GM18526 (cell line): Measurements from ENCODE around the gene FCN2.

Source experiments
- POLR2A ChIP-seq: IDR thresholded peaks from 3 replicates; pipeline ENCODE4 v1.6.1; 2011; ENCODE audit not compliant: insufficient read length; ENCODE audit errors: extremely low read depth

FCN2 gene

DNA sequence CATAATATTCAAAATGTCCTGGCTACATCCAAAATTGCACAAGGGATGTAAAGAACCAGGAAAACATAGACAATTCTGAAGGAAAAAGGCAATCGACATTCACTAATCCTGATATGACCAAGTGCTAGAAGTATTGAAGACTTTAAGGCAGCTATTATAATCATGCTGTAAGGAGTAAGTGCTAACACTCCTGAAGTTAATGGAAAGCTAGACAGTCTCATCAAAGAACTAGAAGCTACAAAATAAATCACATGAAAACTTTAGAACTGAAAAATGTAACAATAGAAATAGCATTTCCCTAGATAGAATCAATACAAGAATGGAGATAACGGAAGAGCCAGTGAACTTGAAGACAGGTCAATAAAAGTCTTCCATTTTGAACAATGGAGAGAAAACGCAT is 18.6 kb downstream of the FCN2 start:
- no peak for TF ChIP-seq POLR2A

DNA sequence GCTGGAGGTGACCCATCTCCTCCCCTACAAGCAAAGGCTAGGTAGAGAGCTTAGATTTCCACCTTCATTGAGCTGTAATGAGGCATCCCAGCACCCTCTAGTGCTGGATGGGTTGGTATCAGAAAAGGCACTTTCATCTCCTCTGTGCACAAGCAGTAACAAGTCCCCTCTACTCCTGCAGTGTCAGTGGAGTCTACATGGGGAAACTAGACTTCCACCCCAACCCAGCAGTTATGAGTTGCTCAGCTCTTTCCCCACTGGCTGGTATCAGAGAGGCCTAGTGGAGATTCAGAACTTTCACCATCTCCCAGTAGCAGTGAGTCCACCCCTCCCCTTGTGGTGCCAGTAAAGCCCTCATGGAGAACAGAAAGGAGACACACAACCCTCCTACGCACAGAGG is 19.2 kb downstream of the FCN2 start:
- no peak for TF ChIP-seq POLR2A

DNA sequence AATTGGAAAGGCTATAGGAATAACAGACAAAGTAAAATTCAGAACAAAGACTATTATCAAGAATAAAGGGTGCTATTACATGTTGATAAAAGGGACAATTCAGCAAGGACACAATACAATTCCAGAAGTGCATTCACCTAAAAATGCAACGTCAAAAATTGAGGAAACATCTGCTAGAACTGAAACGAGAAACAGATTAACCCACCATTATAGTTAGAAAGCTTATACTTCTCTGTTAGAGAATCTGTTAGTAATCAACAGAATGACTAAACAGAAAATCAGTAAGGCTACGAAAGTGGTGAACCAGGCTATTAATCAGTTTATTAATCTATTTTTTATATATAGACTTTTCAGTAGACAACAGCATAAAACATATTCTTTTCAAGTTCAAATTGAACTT is 22.3 kb downstream of the FCN2 start:
- no peak for TF ChIP-seq POLR2A

DNA sequence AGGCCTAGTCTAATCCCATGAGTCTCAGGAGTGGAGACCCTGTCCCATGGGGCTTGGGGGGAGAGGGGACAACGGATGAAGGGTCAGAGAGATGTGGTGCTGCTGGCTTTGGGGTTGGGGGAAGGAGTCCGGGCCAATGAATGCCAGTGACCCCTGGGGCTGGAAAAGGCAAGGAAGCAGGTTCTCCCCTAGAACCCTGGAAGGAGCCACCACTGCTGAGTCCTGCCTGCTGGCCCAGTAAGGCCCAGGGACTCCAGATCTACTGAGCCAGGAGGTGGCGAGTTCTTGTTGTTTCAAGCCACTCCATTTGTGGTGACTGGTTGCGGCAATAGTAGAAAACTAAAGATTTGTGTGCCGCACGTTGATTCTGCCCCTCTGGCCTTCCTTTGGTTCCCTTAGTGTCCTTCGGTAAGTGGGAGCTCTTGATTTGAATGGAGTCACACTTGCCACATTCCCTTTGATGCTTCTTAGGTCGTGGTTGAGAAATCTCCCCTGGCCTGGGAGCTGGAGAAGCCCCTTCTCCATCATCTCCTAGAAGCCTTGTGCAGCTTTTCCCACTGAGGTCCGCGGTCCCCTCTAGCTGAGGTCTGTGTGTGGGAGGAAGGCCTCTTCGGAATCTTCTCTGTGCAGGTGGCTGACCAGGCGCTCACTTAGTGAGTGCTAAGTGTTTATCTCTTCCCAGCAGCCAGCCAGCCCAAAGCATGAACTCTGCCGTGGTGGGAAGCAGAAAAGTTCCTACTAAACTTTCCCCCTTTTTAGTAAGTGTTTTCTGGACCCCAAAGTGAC is 28.1 kb downstream of the FCN2 start:
- TF ChIP-seq POLR2A: no peak

DNA sequence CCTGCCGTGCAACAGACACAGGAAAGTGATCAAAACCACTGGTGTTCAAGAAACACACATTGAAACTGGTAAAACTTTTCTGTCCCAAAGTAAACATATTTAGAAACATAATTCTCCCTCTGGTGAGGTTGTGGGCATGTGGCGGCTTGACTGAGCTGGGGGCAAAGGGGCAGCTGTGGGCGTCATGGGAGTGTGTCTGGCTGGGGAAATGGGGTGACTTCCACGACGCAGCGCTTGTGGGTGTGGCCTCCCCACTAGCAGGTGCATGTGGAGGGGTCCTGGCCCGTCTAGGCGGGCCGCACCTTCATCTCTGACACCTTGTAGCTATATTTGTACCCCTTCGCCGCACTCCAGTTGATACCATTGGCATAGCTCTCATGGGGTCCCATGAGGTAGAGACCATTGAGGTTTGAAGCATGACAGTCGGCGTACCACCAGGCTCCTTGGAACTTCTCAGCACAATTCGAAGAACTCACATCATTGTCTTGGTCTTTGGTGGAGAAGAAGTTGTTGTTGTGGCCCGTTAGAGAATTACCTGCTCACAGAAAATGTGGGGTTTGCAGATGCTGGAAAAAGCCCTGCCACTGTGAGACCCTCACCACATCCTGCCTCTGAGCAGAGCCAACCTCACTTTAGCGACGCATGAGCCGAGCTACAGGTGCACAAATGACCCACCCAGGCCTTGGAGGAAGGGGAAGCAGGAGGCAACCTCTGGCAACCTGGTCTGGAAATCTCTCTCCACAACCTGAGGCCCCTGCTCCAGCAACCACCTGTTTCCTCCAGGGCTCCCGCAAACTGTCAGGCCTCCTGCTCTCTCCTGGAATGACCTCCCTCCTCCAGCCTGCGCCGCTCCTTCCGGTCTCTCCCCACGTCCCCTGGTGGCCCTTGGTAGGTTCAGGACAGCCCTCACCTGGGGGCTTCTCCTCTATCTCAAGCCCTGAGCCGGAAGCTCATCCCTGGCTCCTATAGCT is 29.2 kb downstream of the FCN2 start:
- TF ChIP-seq POLR2A: no peak

DNA sequence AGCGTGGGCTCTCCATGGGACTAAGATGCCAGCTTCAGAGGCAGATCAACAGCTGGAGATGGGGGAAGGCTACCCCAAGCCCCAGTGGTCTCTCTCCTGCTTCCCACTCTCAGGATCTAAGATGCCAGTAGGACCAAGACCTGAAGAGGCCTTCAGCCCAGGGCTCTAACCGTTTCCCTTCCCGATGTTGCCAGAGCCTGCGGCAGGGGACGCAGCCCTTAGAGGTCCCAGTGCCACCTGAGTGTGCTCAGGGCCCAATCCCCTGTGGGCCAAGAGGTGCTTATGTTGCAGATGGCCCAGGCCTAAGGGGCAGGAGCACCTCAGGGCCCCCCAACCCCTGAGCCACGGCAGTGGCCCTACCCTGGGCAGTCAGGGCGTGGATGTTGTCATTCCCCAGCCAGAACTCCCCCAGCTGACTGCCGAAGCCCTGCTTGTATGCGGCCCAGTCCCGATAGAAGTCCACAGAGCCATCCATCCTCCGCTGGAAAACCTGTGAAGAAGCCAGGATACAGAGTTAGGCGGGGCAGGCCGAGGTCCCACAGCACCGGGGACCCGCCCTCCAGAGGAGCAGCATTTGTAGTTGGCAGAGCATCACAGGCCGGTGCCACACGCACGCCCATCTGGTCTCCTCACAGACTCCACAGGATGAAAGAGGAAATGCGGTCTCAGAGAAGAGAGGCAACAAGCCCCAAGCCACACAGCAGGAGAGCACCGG is 31.7 kb downstream of the FCN2 start:
- no peak for TF ChIP-seq POLR2A

DNA sequence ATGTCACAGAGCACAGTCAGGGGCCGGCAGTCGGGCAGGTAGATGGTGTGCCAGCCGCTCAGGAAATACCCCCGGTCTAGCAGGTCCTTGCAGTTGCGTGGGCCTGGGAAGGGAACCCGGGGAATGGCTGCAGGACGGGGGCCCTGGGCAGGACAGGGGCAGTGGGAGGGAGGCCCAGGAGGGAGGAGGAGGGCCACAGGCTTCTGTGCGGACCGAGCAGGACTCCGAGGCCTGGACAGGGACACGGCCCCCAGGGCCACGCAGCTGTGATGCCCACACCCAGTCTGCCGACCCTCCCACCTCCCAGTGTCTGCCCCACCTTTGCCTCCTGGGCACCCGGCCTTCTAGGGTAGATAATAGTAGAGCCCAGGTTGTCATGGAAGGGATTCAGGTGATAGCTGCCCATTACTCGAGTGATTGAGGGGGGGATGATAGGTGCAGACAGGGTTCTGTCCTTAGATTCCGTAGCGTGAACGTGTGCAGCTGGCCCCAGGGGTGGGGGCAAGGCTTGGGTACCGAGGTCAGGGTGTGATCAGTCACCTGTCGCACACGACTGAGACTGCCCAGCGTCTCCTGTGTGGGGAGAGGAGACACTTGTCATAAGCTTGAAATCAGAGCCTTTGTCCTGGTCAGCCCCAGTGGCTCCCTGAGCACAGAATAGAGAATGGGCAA is 32.6 kb downstream of the FCN2 start:
- TF ChIP-seq POLR2A: no peak

DNA sequence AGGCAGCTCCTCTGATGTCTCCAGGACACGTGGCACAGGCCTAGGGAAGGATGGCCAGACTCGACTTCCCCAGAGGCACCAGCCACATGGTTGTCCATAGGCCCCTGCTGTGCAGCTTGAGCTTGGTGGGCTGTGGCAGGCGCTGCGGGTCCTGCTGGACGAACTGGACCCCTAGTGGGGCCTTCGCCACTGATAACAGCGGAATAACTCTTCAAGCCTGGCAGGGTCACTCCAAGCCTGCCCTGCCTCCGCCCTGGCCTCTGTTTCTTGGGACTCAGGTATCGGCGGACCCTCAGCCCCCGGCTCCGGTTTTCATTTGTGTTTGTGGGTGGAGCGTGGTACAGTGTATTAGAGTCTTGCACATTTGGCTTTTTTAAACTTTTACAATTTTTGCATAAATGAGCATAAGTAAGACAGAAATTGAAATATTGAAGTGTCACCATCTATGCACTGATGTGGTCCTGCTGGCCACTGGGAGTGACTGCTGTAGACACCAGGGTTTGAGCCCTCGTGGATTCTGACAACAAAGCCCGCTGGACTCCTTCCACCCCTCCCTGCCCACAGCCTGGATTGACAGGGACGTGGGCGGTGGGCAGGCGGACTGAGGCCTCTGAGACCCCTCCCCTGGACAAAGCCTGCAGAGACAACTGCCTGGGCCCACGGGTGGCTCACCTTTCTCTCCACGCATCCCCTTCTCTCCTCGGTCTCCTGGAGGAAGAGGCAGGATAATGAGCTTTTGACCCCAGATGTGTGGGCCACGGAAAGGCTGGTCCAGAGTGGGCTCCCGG is 33.3 kb downstream of the FCN2 start:
- TF ChIP-seq POLR2A: no peak

DNA sequence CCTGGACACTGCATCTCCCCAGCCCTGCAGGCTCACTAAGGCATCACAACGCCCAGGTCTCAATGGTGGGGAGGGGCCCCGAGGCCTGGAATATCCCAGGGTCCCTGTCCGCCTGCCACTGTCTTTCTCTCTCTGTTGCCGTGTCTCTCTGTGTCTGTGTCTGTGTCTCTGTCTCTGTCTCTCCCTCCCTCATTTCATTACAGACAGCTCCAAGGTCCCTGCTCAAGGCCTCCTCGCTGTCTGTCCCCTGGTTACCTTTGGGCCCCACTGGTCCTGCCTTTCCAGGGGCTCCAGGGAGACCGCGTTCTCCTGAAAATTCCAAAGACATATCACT is 33.9 kb downstream of the FCN2 start:
- TF ChIP-seq POLR2A: no peak

DNA sequence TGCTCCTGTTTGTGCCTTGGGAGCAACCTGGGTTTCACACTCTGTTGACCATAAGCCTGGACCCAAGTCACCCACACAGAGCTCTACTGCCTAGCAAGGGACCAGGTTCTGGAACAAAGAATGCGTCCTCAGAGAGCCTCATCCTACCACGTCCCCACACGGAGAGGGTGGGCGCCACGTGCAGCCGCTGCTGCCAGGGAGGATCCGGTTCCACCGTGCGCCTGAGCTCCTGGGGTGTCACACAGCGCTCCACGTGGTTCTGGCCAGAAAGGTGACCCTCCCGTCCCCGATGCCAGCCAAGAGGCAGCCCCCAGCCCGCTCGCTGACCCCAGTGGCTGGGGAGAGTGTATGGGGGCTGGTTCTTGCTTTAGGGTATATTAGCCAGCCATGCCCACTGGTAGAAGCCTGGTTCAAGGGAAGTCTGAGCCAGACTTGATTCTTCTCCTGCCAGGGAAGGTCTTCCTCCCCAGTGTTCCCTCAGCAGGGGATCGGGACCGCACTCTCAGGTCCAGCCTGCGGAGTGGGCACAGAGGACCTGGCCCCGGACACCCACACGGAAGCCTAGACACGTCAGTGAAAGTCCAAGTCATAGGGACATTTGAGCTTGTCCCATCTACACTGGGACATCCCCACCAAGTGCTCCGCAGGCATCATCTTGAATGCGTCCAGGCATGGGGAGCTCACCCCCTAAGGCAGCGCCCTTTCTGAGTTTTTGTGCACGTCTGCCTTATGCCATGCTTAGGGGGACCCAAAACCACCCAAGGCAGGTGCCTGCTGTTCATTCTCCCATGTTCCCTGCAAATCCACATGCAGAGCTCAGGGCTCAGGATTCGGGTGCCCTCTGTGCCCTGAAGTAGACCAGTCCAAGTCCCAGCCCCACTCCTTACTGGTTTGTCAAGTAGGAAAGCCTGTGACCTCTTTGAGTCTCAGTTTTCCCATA is 34.7 kb downstream of the FCN2 start:
- TF ChIP-seq POLR2A: no peak

DNA sequence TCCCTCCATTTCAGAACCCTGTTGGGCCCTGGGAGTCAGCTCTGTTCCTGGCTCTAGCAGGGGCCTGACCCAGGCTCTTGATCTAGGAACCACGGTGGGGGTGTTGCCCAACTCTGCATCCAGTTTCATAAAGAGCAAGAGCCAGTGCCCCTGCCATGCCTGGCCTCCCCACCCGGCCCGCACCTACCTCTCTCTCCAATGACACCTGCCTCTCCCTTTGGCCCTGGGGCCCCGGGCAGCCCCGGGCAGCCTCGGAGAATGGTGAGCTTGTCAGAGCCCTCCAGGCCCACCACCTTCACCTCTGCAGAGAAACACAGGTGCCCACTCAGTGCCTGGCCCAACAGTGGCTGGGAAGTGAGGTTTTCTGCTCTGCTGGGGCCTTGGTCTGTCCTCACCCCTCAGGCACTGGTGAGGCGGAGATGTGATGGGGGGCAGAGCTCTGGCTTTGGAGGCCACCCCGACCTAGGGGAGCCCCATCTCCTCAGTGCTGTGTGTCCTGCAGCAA is 35.6 kb downstream of the FCN2 start:
- no peak for TF ChIP-seq POLR2A

DNA sequence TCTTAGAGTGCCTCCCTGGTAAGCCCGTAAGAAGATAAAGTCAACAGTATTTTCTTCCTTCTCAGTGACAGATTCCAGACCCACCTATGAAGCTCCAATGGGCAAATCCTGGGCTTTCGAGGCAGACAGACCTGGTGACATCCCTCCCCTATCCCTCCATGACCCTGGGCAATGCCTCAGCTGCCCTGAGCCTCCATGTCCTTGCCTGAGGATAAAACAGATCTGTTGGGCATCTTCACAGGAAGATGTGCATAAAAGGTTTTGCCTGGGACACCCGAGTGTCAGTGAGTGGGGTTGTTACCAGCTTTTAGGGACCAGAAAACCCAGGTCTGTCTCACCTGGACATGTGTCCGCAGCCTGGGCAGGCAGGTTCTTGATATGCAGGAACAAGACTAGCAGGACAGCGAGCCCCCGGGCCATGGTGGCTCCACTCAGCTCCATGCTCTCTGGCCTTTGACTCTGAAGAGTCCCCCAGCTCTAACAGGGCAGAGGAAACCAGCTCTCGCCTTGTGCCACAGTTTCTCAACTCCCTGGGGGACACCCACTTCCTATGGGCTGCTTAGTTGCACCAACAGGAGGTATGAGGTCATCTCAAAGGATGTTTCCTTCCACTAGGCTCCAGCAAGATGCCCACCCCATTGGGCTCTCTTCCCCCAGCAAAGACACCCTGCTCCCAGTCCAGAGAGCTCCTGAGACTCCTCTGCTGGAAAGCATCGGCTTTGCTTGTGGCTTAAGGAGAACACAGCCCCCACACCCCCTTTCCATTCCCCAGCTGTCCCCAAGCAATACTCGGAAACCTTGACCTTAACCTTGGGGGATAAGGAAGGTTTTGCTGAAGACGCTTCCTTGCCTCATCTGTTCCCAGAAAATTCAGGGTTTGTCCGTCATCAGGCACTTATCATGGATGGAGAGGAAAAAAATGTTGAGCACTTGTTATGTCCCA is 37.1 kb downstream of the FCN2 start, which contains the start of gene FCN1:
TSS of gene FCN1 (minus strand) at position 482 of the 943 bp plus-strand sequence. CDS start at position 441, 41 bp downstream.
- no peak for TF ChIP-seq POLR2A
